Activated B cell treated with CpG ODN at 0.5 μM for 24 hours (primary cell): ENCODE measurements around the gene ADRA2B. TPM values are rescaled to one million over a fixed set of nuclear protein-coding genes. Genes with fewer than 3 reads are reported as not detected.
A peak's percentile ranks its signal among the peaks of the same experiment; 100 is the strongest.
"Not testable (repeated sequence)": the region's sequence is repeated elsewhere in the genome, so short reads cannot be mapped to it uniquely, and the experiment has no call there.

Source experiments
- ATAC-seq: fragments of 200-7000 bp; cut with Tn5 transposase; one replicate; pipeline ENCODE4 v1.10.0; 2021; ENCODE audit warnings: low read depth, mild to moderate bottlenecking, moderate library complexity
- CTCF ChIA-PET: fragments of 350-600 bp; sonication (Branson Sonifier 250); formaldehyde crosslinking; loops from one replicate; lab custom pipeline; 2021; ENCODE audit warnings: antibody characterized with exemption; lab: Charles Lee
- POLR2A ChIA-PET: fragments of 350-600 bp; sonication (Branson Sonifier 250); formaldehyde crosslinking; loops from one replicate; lab custom pipeline; 2021; ENCODE audit warnings: antibody characterized with exemption; lab: Charles Lee
- DNase-seq: peaks from one replicate; pipeline ENCODE4 v3.0.0; 2022
- H3K27ac Mint-ChIP-seq: one replicate; pipeline ENCODE4 v1.8.0; 2020; ENCODE audit warnings: mixed read lengths
- H3K27me3 Mint-ChIP-seq: one replicate; pipeline ENCODE4 v1.8.0; 2021; ENCODE audit warnings: mixed read lengths
- H3K36me3 Mint-ChIP-seq: one replicate; pipeline ENCODE4 v1.8.0; 2021; ENCODE audit warnings: low read depth, mixed read lengths
- H3K4me1 Mint-ChIP-seq: one replicate; pipeline ENCODE4 v1.8.0; 2021; ENCODE audit warnings: mixed read lengths
- H3K4me3 Mint-ChIP-seq: one replicate; pipeline ENCODE4 v1.8.0; 2020; ENCODE audit warnings: mild to moderate bottlenecking, mixed read lengths
- H3K9me3 Mint-ChIP-seq: one replicate; pipeline ENCODE4 v1.8.0; 2020; ENCODE audit warnings: mixed read lengths
- CTCF ChIP-seq: fragments of 200-600 bp; IDR thresholded peaks from one replicate; pipeline ENCODE4 v1.8.0; 2022; ENCODE audit warnings: antibody characterized with exemption, mild to moderate bottlenecking
- intact Hi-C: fragments of 100-400 bp; cut with micrococcal nuclease; formaldehyde crosslinking; loops from one replicate; pipeline ENCODE4 v1.15.1; 2024
- total RNA-seq: library from RNA; stranded (reverse); gene quantifications from 2 replicates; pipeline ENCODE4 v1.2.3, GENCODE V29; 2022

The ADRA2B gene
- total RNA-seq, 1 donor from 2014 or later, result 0.11 TPM

GRCh38 chr2:96161898-96162297 lies 45.5 kb upstream of the ADRA2B start:
- no peaks in the 10 kb centered on the region for H3K27me3 Mint-ChIP-seq
- no peaks in the 10 kb centered on the region for H3K9me3 Mint-ChIP-seq
- H3K4me1 Mint-ChIP-seq, result peaks cover 71% of the 10 kb centered on the region
- H3K27ac Mint-ChIP-seq, result peak overlapping the region; percentile 67
- ChIA-PET POLR2A (interaction anchor here (0.7 to 14.8 kb wide), 4 partner anchors 12 to 100 kb away, joined by 6 to 534 read pairs (median 12); partner anchors contain the start of genes ASTL and DUSP2), CTCF (interaction anchor here (1.0 kb wide), 1 partner anchor 12 kb away, joined by 5 read pairs; no protein-coding TSS in a partner anchor)
- no peak for DNase-seq
- no peaks in the 10 kb centered on the region for H3K36me3 Mint-ChIP-seq
- no peak for TF ChIP-seq CTCF
- intact Hi-C loops, result no loop called here
- ATAC-seq, result no peak
- no peak overlapping the region for H3K4me3 Mint-ChIP-seq

- H3K9me3 Mint-ChIP-seq, ATAC-seq, H3K27ac Mint-ChIP-seq, DNase-seq, H3K4me3 Mint-ChIP-seq, intact Hi-C loops, H3K27me3 Mint-ChIP-seq, H3K36me3 Mint-ChIP-seq: not testable (repeated sequence)
- POLR2A ChIA-PET, result interaction anchor here (4.0 to 6.6 kb wide), 2 partner anchors 15 to 22 kb away, joined by 26 to 210 read pairs; partner anchors contain the start of genes ASTL and DUSP2
- H3K4me1 Mint-ChIP-seq, result peaks cover 86% of the 10 kb centered on the region
- CTCF ChIA-PET, result interaction anchor here (3.9 kb wide), 1 partner anchor 14 kb away, joined by 21 read pairs; the partner anchor contains the start of gene DUSP2
Observed at GRCh38 chr2:96160366-96160765, 44.0 kb upstream of the ADRA2B start.

- peak overlapping the region; percentile 11 for H3K4me3 Mint-ChIP-seq
- H3K27ac Mint-ChIP-seq, result peak overlapping the region; percentile 70
- H3K36me3 Mint-ChIP-seq, result no peaks in the 10 kb centered on the region
- POLR2A ChIA-PET, result interaction anchor here (1.7 to 6.6 kb wide), 4 partner anchors 14 to 49 kb away, joined by 5 to 210 read pairs (median 22); partner anchors contain the start of genes ASTL, DUSP2 and STARD7
- TF ChIP-seq CTCF, result no peak
- no peak for ATAC-seq
- CTCF ChIA-PET, result interaction anchor here (1.6 to 3.9 kb wide), 2 partner anchors 13 to 15 kb away, joined by 15 to 21 read pairs; partner anchors contain the start of gene DUSP2
- peaks cover 81% of the 10 kb centered on the region for H3K4me1 Mint-ChIP-seq
- DNase-seq, result no peak
- no peaks in the 10 kb centered on the region for H3K9me3 Mint-ChIP-seq
- H3K27me3 Mint-ChIP-seq, result no peaks in the 10 kb centered on the region
- intact Hi-C loops, result no loop called here
Observed at GRCh38 chr2:96159084-96159830, 42.9 kb upstream of the ADRA2B start.

- H3K36me3 Mint-ChIP-seq, result no peaks in the 10 kb centered on the region
- no peaks in the 10 kb centered on the region for H3K27me3 Mint-ChIP-seq
- no peak for DNase-seq
- ATAC-seq, result no peak
- TF ChIP-seq CTCF, result no peak
- H3K4me3 Mint-ChIP-seq, result peak overlapping the region; percentile 19
- H3K9me3 Mint-ChIP-seq, result no peaks in the 10 kb centered on the region
- peaks cover 75% of the 10 kb centered on the region for H3K4me1 Mint-ChIP-seq
- intact Hi-C loops, result no loop called here
- ChIA-PET POLR2A (interaction anchor here (1.7 to 6.6 kb wide), 4 partner anchors 13 to 50 kb away, joined by 5 to 210 read pairs (median 22); partner anchors contain the start of genes ASTL, DUSP2 and STARD7), CTCF (interaction anchor here (1.6 to 3.9 kb wide), 2 partner anchors 12 to 16 kb away, joined by 15 to 21 read pairs; partner anchors contain the start of gene DUSP2)
- H3K27ac Mint-ChIP-seq, result peak overlapping the region; percentile 85
Observed at GRCh38 chr2:96158554-96158940, 42.2 kb upstream of the ADRA2B start.

GRCh38 chr2:96157649-96158553 lies 41.5 kb upstream of the ADRA2B start:
- ATAC-seq, result peak; percentile 61
- no peaks in the 10 kb centered on the region for H3K36me3 Mint-ChIP-seq
- H3K4me1 Mint-ChIP-seq, result peaks cover 70% of the 10 kb centered on the region
- peak overlapping the region; percentile 69 for H3K4me3 Mint-ChIP-seq
- intact Hi-C loops, result loop anchor here (1.0 kb wide), 2 partner anchors 10 to 16 kb away; no protein-coding TSS in a partner anchor
- no peak for TF ChIP-seq CTCF
- ChIA-PET CTCF (interaction anchor here (1.3 to 3.9 kb wide), 5 partner anchors 11 to 20 kb away, joined by 3 to 21 read pairs (median 15); partner anchors contain the start of genes ASTL and DUSP2), POLR2A (interaction anchor here (0.6 to 6.6 kb wide), 6 partner anchors 12 to 369 kb away, joined by 5 to 210 read pairs (median 13); partner anchors contain the start of genes ASTL, DUSP2 and STARD7)
- DNase-seq, result peak; percentile 62
- H3K27ac Mint-ChIP-seq, result peak overlapping the region; percentile 85
- H3K27me3 Mint-ChIP-seq, result no peaks in the 10 kb centered on the region
- H3K9me3 Mint-ChIP-seq, result no peaks in the 10 kb centered on the region
